ENCODE measurements around the gene CABLES2.

CABLES2 gene

DNA sequence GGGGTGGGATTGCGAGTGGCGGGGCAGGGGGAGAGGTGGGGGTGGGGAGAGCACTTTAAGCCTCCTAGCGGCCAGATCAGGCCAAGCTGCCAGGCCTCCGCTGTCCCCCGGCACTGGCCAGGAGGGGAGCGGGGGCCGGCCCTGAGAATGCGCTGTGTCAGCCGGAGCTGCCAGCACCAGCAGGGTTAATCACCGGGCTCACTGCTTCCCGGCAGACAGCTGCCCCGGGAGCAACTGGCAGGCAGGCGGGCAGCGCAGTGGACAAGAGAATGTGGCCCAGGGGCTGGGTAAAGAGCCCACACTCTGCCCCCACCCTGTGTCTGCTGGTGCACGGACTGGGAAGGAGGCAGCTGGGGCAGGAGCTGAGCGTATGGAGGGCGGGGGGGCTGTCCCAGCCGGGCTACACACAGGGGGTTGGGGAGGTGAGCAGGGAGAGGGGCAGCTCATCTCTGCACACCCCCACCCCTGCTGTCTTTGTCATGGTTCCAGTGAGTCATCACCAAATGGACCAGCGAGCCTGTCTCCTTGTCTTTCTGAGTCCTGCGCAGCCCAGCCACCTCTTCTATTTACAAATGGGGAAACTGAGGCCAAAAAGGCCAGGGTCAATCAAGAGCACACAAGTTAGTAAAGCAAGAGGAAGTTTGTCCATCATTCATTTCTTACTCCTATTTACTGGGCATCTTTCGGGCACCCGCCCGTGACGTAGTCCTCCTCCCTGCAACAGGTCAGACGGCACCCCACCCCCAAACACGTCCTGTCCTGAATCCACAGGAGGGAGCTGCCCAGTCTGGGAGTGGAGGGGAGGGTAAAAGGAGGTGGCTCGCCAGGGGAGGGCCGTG, 37.9 kb downstream of the CABLES2 start:
- DNase-seq = no peak

DNA sequence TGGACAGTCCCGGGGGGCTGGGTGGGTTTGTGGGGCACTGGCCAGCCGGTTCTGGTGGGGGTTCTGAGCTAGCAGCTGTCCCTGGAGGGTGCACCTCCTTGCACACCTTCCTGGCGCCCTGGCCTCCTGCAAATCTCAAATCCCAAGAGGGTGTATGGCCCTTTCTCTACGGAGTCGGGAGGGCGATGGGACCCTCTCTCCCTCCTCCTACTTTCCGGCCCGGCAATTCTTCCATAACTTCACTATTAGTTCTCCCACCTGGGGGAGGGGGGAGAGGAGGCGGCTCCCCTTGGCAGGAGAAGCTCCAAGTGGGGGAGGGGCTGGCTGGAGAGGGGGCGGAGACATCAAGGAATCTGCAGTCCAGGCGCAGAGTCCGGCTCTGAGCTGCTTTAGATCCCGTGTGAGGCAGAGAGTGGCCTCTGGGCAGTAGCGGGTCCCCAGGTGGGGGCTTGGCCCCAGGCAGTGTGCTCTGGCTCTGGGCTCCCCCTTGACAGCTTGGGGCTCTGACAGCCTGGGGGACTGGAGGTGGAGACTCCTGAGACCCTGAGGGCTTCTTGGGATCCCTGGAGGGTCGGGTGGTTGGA, 38.6 kb downstream of the CABLES2 start:
- no peak for DNase-seq

DNA sequence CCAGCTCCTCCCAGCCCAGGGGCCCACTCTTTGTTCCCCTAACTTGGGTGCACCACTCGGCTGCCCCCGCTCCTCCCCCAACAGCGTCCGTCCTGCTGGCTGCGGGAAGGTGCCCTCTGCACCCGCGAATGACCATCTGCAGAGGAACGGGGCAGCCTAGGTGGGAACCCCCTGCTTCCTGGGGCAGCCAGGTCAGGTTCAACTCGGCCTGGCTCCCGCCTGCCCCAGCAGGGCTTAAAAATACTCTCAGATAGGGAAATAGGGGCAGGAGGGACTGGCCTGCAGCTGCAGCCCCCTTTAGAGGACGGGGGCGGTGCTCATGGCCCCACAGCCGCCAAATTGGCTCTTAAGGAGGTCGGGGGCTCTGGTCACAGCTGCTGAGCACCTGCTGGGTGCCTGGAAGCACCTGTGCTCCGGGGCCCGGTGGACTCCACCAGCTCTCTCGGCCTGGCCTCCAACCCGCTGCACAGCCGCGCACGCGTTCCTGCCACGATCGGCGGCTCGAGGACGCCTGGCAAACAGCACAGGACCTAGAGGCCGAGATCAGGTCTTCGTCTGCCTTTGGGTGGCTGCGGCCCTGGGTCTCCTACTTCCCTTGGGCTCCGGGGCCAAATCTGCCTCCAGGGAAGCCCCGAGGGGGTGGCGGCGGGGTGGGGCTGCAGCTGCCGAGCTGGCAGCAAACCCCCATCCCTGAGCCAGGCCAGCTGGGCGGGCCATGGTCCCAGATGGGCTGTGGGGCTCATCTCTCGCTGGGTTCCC, 39.3 kb downstream of the CABLES2 start:
- no peak for DNase-seq

GRCh38 chr20:62367136-62367632, 39.9 kb downstream of the CABLES2 start, which contains the start of gene LAMA5:
Gene LAMA5 (minus strand): TSS chr20:62367312. CDS start chr20:62367245, 67 bp downstream.
- no peak for DNase-seq

GRCh38 chr20:62366370-62367135, 40.5 kb downstream of the CABLES2 start:
- no peak for DNase-seq

DNA sequence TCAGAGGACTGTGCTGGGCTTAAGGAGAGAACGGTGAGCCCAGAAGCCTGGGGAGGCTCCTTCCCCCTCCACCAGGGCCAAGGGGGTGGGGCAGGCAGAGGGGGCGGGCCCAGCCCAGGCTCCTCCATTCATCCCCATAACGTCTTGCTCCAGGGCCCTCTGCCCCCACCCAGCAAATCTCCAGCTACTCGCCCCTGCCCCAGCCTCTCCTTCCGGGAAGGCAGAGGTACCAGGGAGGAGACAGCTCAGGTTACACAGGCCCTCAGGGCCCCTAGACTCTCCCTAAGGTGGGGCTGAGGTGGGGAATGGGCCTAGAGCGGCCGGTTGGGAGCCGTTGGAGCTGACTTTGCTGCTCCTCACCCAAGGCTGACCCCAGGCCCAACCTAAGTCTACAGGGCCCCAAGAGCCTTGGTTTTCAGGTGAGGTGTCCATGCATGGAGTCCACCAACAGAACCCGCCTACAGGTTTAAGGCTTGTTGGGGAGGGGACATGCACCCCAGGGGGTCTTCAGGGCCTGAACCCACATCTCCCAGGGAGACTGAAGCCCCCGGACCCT, 41.2 kb downstream of the CABLES2 start:
- no peak for DNase-seq

DNA sequence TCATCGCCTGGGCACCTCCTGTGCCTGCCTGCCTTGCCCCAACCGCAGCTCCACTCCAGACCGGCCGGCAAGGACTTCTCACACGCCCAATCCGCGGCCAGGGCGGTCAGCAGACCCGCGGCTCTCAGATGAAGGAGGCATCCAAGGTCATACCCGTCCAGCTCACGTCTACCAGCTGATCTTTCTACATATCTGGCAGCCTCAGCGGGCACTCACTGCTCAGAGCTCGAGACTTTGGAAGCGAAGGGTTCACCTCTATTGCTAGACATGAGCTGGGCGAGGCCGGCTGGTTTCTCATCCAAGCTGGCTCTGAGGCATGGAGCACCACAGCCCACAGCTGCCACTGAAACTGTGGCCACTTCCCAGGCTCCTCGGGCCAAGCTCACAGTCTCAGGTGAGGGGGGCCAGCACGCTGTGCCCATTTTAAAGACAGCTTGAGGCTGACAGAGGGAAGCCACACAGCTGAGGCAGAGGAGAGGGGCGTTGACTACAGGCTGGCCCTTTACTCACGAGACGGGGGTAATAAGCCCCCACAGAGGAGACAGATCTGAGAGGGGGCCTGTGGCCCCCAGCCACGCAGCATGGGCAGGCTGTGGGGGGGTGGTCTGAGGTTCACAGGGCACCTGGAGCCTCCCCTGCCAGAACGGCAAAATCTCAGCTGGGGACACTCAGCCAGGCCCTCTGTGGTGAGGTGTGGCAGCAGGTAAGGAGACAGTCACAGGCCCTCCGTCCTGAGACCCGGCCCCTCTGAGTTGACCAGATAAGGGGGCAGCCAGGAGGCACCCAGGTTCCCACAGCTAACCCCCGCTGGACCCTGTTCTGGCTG, 42.0 kb downstream of the CABLES2 start:
- DNase-seq = no peak

- no peak for DNase-seq
Observed at GRCh38 chr20:62363920-62364851, 42.9 kb downstream of the CABLES2 start.

- DNase-seq = no peak
Observed at GRCh38 chr20:62362991-62363919, 43.8 kb downstream of the CABLES2 start.

DNA sequence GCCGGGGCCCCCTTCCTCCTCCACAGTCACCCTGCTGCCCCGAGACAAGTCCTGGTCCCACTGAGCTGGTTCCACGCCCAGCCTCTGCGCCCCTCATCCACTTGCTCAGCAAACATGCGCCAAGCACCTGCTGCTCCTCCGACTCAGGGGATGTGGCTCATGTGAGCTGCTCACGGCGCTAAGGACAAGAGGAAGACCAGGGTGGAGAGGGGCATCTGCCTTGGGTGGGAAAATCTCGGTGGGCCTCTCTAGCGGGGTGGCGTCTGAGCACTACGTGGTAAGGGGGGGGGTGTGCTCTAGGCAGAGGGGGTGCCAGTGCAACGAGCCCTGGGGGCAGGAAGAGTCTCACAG, 44.5 kb downstream of the CABLES2 start:
- DNase-seq = no peak

DNA sequence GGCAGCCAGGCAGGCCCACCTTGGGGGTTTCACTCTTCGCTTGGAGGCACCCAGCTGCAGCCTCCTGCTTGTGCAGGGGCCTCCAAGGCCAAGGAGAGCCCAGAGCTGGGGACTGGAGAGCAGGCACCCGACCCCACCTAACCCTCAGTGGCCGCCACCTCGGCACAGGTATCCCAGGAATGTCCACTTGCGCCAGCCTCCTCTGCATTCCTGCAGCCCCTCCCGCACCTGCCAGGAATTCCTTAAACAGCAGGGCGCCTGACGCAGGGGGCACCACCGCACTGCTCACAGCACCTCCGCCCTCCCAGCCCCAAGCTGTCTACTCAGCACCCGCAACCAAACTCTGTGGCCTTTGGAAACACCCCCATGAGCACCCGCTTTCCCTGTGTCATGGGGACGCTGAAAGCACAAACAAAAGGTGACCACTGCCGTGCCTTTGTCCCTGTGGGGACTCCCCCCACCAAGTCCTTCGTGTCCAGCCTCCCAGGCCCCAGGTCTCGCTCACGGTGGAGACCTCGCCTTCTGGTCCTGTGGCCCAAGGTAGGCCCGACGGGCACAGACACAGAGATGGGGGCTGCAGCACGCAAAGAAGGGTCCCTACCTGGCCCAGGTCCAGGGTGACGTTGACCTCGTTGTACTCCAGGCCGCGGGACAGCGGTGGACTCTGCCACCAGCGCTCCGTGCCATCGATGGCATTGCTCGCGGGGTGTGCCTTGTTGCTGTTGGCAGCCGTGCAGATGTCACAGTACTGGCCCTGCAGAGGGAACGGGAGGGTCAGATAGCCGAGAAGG, 45.1 kb downstream of the CABLES2 start:
- DNase-seq = no peak

DNA sequence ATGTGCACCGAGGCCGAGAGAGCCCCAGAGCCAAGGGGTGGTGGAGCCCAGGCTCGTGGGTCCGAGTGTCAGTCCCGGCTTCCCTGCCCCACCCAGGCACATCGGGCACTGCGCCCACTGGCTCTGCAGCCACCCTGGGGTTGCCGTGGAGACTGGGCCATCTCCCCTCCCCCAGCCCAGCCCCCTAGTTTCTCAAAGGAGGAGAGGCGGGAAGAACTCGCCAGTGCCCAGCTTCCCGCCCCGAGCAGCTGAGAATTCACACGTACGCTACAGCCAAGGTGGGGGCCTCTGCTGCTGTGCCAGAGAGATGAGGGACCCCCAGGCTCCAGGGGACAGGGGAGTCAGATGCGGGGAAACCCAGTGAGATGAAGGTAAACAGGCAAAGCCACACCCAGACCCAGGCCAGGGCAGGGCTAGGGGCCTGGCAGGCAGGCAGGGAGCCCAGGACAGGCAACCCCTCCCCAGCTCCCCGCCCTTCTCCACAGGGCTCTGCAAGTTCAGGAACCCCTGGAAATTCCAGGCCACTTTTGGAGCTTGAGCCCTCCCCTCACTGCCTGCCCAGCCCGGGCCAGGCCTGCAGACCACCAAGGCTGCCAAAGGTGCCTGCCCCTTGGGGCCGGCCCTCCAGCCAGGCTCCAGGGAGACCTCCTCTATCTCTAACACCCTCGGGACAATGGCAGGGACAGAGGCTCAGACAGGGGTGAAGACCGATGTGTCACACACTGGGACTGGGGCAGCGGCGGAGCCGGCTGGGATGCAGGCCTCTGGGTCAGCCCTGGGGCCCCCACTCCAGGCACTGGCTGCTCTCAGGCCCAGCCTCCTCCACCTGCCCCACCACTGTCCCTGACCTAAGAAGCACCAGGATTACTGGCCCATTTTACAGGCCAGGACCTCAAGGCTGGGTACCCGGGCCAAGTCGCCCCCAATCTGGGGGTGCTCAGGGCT, 46.0 kb downstream of the CABLES2 start:
- no peak for DNase-seq

DNA sequence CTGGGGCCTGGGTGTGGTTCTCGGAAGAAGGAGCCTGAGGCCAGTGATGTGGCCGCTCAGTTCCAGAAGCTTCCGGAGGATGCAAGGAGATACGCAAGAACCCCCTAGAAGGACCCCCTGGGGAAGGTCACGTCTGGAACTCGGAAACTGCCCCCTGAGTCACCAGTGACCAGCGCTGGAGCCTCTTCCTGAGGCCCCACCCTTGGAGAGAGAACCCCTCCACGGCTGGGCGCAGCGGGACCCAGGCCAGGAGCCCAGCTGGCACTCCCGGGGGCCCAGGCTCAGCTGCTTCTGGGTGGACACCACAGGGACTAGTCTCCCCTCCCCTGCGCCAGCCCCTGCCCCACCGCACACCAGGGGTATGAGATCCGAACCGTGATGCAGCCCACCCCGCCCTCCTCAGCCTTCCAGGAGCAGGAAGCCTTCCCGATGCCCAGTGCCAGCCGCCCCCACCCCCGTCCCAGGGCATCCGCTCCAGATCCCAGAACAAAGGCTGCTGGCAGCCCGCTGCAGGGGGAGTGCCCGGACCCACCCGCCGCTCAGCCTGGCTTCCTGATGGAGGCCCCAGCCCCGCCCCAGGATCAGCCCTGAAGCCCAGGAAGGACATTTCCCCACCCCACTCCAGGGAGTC, 47.5 kb downstream of the CABLES2 start:
- no peak for DNase-seq

- no peak for DNase-seq
Observed at GRCh38 chr20:62359043-62359490, 48.0 kb downstream of the CABLES2 start.

DNA sequence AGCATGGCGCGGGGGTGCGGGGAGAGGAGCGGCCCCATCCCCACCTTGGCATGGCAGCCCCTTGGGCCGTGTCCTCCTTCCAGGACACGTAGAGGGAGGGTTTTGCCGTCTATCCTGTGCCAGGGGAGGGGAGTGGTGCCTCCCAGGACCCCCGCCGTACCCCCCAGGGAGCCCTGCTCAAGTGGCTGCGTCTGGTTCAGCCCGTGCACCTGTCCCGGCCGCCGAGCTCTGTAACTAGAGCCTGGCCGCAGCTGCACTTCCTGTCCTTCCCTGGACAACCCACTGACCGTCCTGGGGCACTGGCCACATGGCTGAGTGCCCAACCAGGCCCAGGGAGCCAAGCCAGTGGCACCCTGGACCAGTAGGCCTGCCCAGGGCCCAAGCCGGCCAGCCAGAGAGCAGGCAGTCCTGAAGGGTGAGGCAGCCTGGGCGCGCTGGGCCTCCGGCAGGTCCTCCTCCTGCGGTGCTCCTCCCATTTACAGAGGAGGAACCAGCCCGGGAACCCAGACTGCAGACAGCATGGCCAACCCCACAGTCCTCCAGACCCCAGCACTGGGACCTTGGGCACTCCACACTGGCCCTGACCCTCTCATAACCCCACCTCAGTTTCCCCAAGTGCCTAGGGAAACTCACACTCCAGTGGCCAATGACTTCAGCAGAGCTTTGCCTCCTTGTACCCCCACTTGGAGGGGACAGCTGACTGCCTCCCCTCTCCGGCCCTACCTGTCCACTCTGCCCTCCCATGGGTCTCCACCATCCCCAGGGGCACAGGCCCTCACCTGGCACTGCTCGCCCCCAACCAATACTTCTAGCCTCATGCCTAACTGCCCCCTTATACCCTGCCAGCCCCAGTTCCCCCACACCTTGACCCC, 48.7 kb downstream of the CABLES2 start:
- DNase-seq = no peak

- no peak for DNase-seq
Observed at GRCh38 chr20:62357681-62358080, 49.4 kb downstream of the CABLES2 start.

Measured in NK-92 treated with Interleukin-12 subunit alpha and Interleukin-12 subunit beta, amount 100 ng/mL, for 24 hours (cell line).